Panc1 (cell line): Measurements from ENCODE around the gene EPS8L2. TPM values are rescaled to one million over a fixed set of nuclear protein-coding genes. Genes with fewer than 3 reads are reported as not detected.

Experiments
- ATAC-seq: fragments of 200-7000 bp; cut with Tn5 transposase; 2 replicates; pipeline ENCODE4 v1.9.1; 2020; ENCODE audit warnings: mild to moderate bottlenecking, moderate library complexity
- BruUV-seq: library from RNA; stranded (reverse); fragments of 400-500 nt; replicated peaks from 2 replicates; lab custom pipeline; 2021; lab: Mats Ljungman, UMichigan
- CTCF ChIA-PET: fragments of 300-600 bp; sonication (Branson Sonifier 250); formaldehyde crosslinking; loops from one replicate; lab custom pipeline; 2022; ENCODE audit warnings: antibody characterized with exemption; lab: Charles Lee
- POLR2A ChIA-PET: fragments of 300-600 bp; sonication (Branson Sonifier 250); formaldehyde crosslinking; loops from one replicate; lab custom pipeline; 2022; ENCODE audit warnings: antibody characterized with exemption; lab: Charles Lee
- DNase-seq: peaks from one replicate; pipeline ENCODE4 v3.0.0-alpha.2; 2010; ENCODE audit warnings: low read depth, low spot score
- H3K27ac ChIP-seq: 2 replicates; pipeline ENCODE4 v1.5.1; 2011; ENCODE audit warnings: mild to moderate bottlenecking, low read length, inconsistent platforms
- H3K27me3 ChIP-seq: fragments of 200-500 bp; sonication (Bioruptor generic); 2 replicates; pipeline ENCODE4 v1.6.0; 2014; ENCODE audit warnings: low read length, inconsistent platforms; ENCODE audit not compliant: control insufficient read depth, insufficient read depth
- H3K36me3 ChIP-seq: fragments of 200-500 bp; sonication (Bioruptor generic); 2 replicates; pipeline ENCODE4 v1.5.1; 2014; ENCODE audit warnings: inconsistent platforms, mild to moderate bottlenecking, low read length, moderate library complexity; ENCODE audit not compliant: control insufficient read depth, insufficient read depth
- H3K4me1 ChIP-seq: 2 replicates; pipeline ENCODE4 v1.5.1; 2011; ENCODE audit warnings: inconsistent platforms, mild to moderate bottlenecking, low read length, moderate library complexity; ENCODE audit not compliant: control insufficient read depth, insufficient read depth
- H3K4me3 ChIP-seq, 2 experiments: 2 replicates each; pipeline ENCODE4 v1.5.1; 2011 to 2012; ENCODE audit warnings: low read depth in 2 of 2, low read length in 2 of 2, mild to moderate bottlenecking in 2 of 2, inconsistent platforms in 1 of 2, moderate library complexity in 1 of 2
- H3K9me3 ChIP-seq: fragments of 200-500 bp; sonication (Bioruptor generic); 2 replicates; pipeline ENCODE4 v1.5.1; 2014; ENCODE audit warnings: low read depth, mild to moderate bottlenecking, inconsistent platforms, low read length, moderate library complexity; ENCODE audit not compliant: control insufficient read depth, insufficient read depth
- POLR2AphosphoS5 ChIP-seq: IDR thresholded peaks from 2 replicates; pipeline ENCODE4 v1.6.1; 2012; ENCODE audit warnings: mild to moderate bottlenecking, low read depth, low read length, moderate library complexity
- REST ChIP-seq, 2 experiments: IDR thresholded peaks; 2 replicates each; pipeline ENCODE4 v1.6.1; 2011 to 2012; ENCODE audit warnings: low read depth in 2 of 2, control low read depth in 1 of 2, low read length in 1 of 2, mild to moderate bottlenecking in 1 of 2, moderate library complexity in 1 of 2; ENCODE audit not compliant: insufficient read depth in 1 of 2
- SIN3A ChIP-seq: IDR thresholded peaks from 2 replicates; pipeline ENCODE4 v1.6.1; 2012; ENCODE audit warnings: low read depth, mild to moderate bottlenecking, low read length, moderate library complexity, borderline replicate concordance; ENCODE audit not compliant: insufficient read depth
- TCF7L2 ChIP-seq: IDR thresholded peaks from 2 replicates; pipeline ENCODE4 v1.6.1; 2011; ENCODE audit warnings: mild to moderate bottlenecking, low read depth, low read length, inconsistent platforms
- in situ Hi-C: cut with HindIII; loops from 2 replicates; pipeline ENCODE4 v1.10.0; 2016; ENCODE audit warnings: low sequenced_read_pairs, low pct_unique_long_range_greater_than_20kb
- intact Hi-C: fragments of 100-400 bp; cut with micrococcal nuclease; formaldehyde crosslinking; loops from one replicate; pipeline ENCODE4 v1.10.0; 2022; ENCODE audit not compliant: unreplicated experiment
- total RNA-seq: library from RNA; stranded (reverse); gene quantifications from one replicate; pipeline ENCODE4 v1.2.1, GENCODE V29; 2021; ENCODE audit not compliant: unreplicated experiment
- TF ChIP-seq, protein P1 (sequence below): fragments of 450-650 bp; IDR thresholded peaks from 2 replicates; pipeline ENCODE4 v1.5.1; 2017; ENCODE audit warnings: mild to moderate bottlenecking

Gene EPS8L2
- total RNA-seq, 1 experiment from 2014 or later, result 256 TPM

- Histone ChIP-seq H3K27ac (peak within 1 kb of the TSS; percentile 96), H3K36me3 (no peaks in the 10 kb centered on the region), H3K9me3 (no peaks in the 10 kb centered on the region), H3K27me3 (no peaks in the 10 kb centered on the region), H3K4me1 (peaks cover 55% of the 10 kb centered on the region), H3K4me3 (peak within 1 kb of the TSS; percentile 75 to 78)
- DNase-seq (peak; percentile 94), ATAC-seq (peak; percentile 89)
- in situ Hi-C loops, result no loop called here
- ChIA-PET CTCF (interaction anchor here (0.6 kb wide), 1 partner anchor 73 kb away, joined by 4 read pairs; no protein-coding TSS in a partner anchor), POLR2A (interaction anchor here (0.5 to 1.1 kb wide), 10 partner anchors 9 to 339 kb away, joined by 3 to 8 read pairs (median 4); no protein-coding TSS in a partner anchor)
- intact Hi-C loops, result no loop called here
- TF ChIP-seq SIN3A, result peak; percentile 49; the same call in 1 of the 2 replicates
- TF ChIP-seq REST (IDR thresholded peaks at IDR 0.05; ENCODE audit: insufficient read depth in 1 of 2, low read depth in 2 of 2, low read length in 1 of 2), result 0 out of 4 replicates have a peak, but pooled peaks of 1 of the 2 experiments have one; percentile 32
- no peak for TF ChIP-seq TCF7L2
- BruUV-seq, result no TSS peak
These were observed 11.3 kb upstream of the EPS8L2 start, which contains the start of gene DEAF1 for GRCh38 chr11:694563-695287. TSS of gene DEAF1 (minus strand) at chr11:695222. CDS start at chr11:695047, 175 bp downstream.

- TF ChIP-seq TCF7L2 (no peak), POLR2AphosphoS5 (no peak)
- TF ChIP-seq, protein P1, sequence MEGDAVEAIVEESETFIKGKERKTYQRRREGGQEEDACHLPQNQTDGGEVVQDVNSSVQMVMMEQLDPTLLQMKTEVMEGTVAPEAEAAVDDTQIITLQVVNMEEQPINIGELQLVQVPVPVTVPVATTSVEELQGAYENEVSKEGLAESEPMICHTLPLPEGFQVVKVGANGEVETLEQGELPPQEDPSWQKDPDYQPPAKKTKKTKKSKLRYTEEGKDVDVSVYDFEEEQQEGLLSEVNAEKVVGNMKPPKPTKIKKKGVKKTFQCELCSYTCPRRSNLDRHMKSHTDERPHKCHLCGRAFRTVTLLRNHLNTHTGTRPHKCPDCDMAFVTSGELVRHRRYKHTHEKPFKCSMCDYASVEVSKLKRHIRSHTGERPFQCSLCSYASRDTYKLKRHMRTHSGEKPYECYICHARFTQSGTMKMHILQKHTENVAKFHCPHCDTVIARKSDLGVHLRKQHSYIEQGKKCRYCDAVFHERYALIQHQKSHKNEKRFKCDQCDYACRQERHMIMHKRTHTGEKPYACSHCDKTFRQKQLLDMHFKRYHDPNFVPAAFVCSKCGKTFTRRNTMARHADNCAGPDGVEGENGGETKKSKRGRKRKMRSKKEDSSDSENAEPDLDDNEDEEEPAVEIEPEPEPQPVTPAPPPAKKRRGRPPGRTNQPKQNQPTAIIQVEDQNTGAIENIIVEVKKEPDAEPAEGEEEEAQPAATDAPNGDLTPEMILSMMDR, result no peak
- no peaks in the 10 kb centered on the region for H3K27me3 ChIP-seq
- no peak for ATAC-seq
- DNase-seq, result no peak
- ChIA-PET POLR2A (interaction anchor here (0.5 to 1.1 kb wide), 8 partner anchors 8 to 246 kb away, joined by 3 to 11 read pairs (median 4); no protein-coding TSS in a partner anchor), CTCF (interaction anchor here (0.6 to 2.1 kb wide), 4 partner anchors 31 to 135 kb away, joined by 4 to 12 read pairs (median 8); no protein-coding TSS in a partner anchor)
- no peaks in the 10 kb centered on the region for H3K36me3 ChIP-seq
- intact Hi-C loops (no loop called here), in situ Hi-C loops (no loop called here)
- H3K27ac ChIP-seq, result peak overlapping the region; percentile 96
- H3K4me1 ChIP-seq, result peaks cover 55% of the 10 kb centered on the region
- BruUV-seq, result no TSS peak
- peak overlapping the region; percentile 75 to 78 for H3K4me3 ChIP-seq
- no peaks in the 10 kb centered on the region for H3K9me3 ChIP-seq
These were observed 10.8 kb upstream of the EPS8L2 start for GRCh38 chr11:695288-695537.
